Cardiac septum (tissue), 1 donor: ENCODE measurements around the gene WFDC6. TPM values are rescaled to one million over a fixed set of nuclear protein-coding genes. Genes with fewer than 3 reads are reported as not detected.
"Not testable (repeated sequence)": the region's sequence is repeated elsewhere in the genome, so short reads cannot be mapped to it uniquely, and the experiment has no call there.

Experiments
- DNase-seq: peaks from one replicate; pipeline ENCODE4 v3.0.0-alpha.2; 2020; ENCODE audit warnings: low spot score
- intact Hi-C: fragments of 100-400 bp; cut with DNase I; formaldehyde crosslinking; loops from one replicate; pipeline ENCODE4 v1.14.0; 2022
- long read RNA-seq: library from polyadenylated mRNA; unstranded; transcript quantifications from one replicate; pipeline ENCODE4 v2.0.0, GENCODE V29; 2021
- total RNA-seq: library from RNA; stranded (reverse); fragmentation: NEBNext Ultra II Directional; extraction: Animal tissue kit (Norgen Biotek cat#: 25700); gene quantifications from one replicate; pipeline ENCODE4 v1.2.1, GENCODE V29; 2021
- donor health status: DM: no; HTN: no; CAD: no.

Gene WFDC6
- total RNA-seq = not detected
- long read RNA-seq = 0 reads

- intact Hi-C loops = no loop called here
Observed at GRCh38 chr20:45539382-45539781, at the start of gene WFDC6. Gene WFDC6, minus strand, starts transcription at chr20:45539482. Its CDS starts 75 bp downstream, at chr20:45539407.

GRCh38 chr20:45588800-45589199, 49.5 kb upstream of the WFDC6 start:
- intact Hi-C loops = no loop called here

More at GRCh38 chr20:45539382-45539781, at the start of gene WFDC6:
- DNase-seq = no peak

GRCh38 chr20:45585986-45586385, 46.7 kb upstream of the WFDC6 start:
- intact Hi-C loops, DNase-seq: not testable (repeated sequence)

More at GRCh38 chr20:45588800-45589199, 49.5 kb upstream of the WFDC6 start:
- no peak for DNase-seq

GRCh38 chr20:45584294-45584693, 45.0 kb upstream of the WFDC6 start:
- DNase-seq, intact Hi-C loops: not testable (repeated sequence)

GRCh38 chr20:45583502-45583901, 44.2 kb upstream of the WFDC6 start:
- intact Hi-C loops = no loop called here
- DNase-seq = no peak

- no peak for DNase-seq
- intact Hi-C loops = no loop called here
Observed at GRCh38 chr20:45581702-45582101, 42.4 kb upstream of the WFDC6 start.

- intact Hi-C loops = no loop called here
- DNase-seq = no peak
Observed at GRCh38 chr20:45579184-45579583, 39.9 kb upstream of the WFDC6 start, which contains the start of gene WFDC8. Gene WFDC8, minus strand, starts transcription at chr20:45579284. Its CDS starts 37 bp downstream, at chr20:45579247.

GRCh38 chr20:45578231-45578630, 38.9 kb upstream of the WFDC6 start:
- intact Hi-C loops = no loop called here

GRCh38 chr20:45576995-45577394, 37.7 kb upstream of the WFDC6 start:
- no peak for DNase-seq
- intact Hi-C loops = no loop called here

More at GRCh38 chr20:45578231-45578630, 38.9 kb upstream of the WFDC6 start:
- no peak for DNase-seq

GRCh38 chr20:45575931-45576330, 36.6 kb upstream of the WFDC6 start:
- intact Hi-C loops = no loop called here
- no peak for DNase-seq

GRCh38 chr20:45569650-45570049, 30.4 kb upstream of the WFDC6 start:
- DNase-seq, intact Hi-C loops: not testable (repeated sequence)

GRCh38 chr20:45564760-45565276, 25.5 kb upstream of the WFDC6 start:
- intact Hi-C loops = no loop called here
- DNase-seq = no peak

GRCh38 chr20:45555198-45555597, 15.9 kb upstream of the WFDC6 start:
- no peak for DNase-seq
- intact Hi-C loops = no loop called here

- no peak for DNase-seq
- intact Hi-C loops = no loop called here
Observed at GRCh38 chr20:45552456-45552855, 13.2 kb upstream of the WFDC6 start.

GRCh38 chr20:45550765-45551164, 11.5 kb upstream of the WFDC6 start:
- DNase-seq = no peak
- intact Hi-C loops = no loop called here

- intact Hi-C loops = no loop called here
- no peak for DNase-seq
Observed at GRCh38 chr20:45548410-45548809, 9.1 kb upstream of the WFDC6 start.

GRCh38 chr20:45547206-45547770, 8.0 kb upstream of the WFDC6 start, which contains the start of gene EPPIN:
Gene EPPIN, minus strand, starts transcription at chr20:45547401. Its CDS starts 44 bp downstream, at chr20:45547357.
- intact Hi-C loops = no loop called here
- DNase-seq = no peak

- DNase-seq = no peak
- intact Hi-C loops = loop anchor here (2.0 kb wide), 1 partner anchor 225 kb away; no protein-coding TSS in a partner anchor
Observed at GRCh38 chr20:45545754-45546453, 6.6 kb upstream of the WFDC6 start.

GRCh38 chr20:45545351-45545750, 6.1 kb upstream of the WFDC6 start:
- no peak for DNase-seq
- intact Hi-C loops = loop anchor here (2.0 kb wide), 1 partner anchor 225 kb away; no protein-coding TSS in a partner anchor

GRCh38 chr20:45538209-45538799, 978 bp downstream of the WFDC6 start:
- no peak for DNase-seq
- intact Hi-C loops = no loop called here
